ENCODE data around the gene SET.

DNA sequence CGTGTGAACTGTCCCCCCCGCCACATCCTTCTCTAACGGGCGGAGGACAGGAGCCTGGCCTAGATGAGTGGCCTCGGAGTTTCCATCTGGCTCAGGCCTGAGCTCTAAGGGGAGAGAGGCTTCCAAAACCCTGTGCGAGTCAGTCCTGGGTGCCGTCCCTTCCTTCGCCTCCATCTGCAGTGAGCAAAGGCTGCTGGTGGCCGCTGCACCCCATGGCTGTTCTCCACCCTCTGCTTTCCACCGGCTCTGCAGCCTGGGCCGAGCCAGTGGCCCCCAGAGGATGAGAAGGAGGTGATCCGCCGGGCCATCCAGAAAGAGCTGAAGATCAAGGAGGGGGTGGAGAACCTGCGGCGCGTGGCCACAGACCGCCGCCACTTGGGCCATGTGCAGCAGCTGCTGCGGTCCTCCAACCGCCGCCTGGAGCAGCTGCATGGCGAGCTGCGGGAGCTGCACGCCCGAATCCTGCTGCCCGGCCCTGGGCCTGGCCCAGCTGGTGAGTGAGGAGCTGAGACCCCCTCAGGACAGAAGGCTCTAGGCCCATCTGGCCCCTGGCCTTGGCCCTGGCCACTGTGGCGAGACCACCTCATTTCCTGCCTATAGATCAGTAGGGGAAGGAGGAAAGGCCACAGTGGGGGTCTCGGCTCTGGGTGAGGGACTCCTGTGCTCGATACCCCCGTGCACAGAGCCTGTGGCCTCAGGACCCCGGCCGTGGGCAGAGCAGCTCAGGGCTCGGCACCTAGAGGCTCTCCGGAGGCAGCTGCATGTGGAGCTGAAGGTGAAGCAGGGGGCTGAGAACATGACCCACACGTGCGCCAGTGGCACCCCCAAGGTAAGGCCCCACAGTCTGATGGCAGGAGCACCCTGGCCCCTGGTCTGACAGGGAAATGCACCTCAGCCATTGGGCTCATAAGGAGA, 16.3 kb downstream of the SET start:
- no peak for TF ChIP-seq GATA2 (IDR thresholded peaks at IDR 0.05; ENCODE audit: low read depth, low read length)
- TF ChIP-seq GATA3 (IDR thresholded peaks at IDR 0.05; ENCODE audit: low read depth, low read length): no peak

All from SH-SY5Y (cell line).